SK-N-SH treated with all-trans-retinoic acid at 6 μM for 48 hours (cell line): ENCODE data around the gene PLA2G15.

ENCODE experiments used
- ATAC-seq: fragments of 200-7000 bp; cut with Tn5 transposase; 3 replicates; pipeline ENCODE4 v1.9.1; 2020; ENCODE audit warnings: mild to moderate bottlenecking, moderate library complexity
- ARNTL ChIP-seq: fragments of 450-650 bp; formaldehyde crosslinking; IDR thresholded peaks from 2 replicates; pipeline ENCODE4 v1.5.0; 2020; ENCODE audit warnings: low read depth, mild to moderate bottlenecking, moderate library complexity, borderline replicate concordance
- BACH2 ChIP-seq: fragments of 250-450 bp; sonication (Bioruptor Pico); IDR thresholded peaks from 2 replicates; pipeline ENCODE4 v1.9.0; 2021; ENCODE audit warnings: mild to moderate bottlenecking, borderline replicate concordance
- CSDC2 ChIP-seq: fragments of 250-450 bp; sonication (Bioruptor Pico); IDR thresholded peaks from 2 replicates; pipeline ENCODE4 v1.5.0; 2020; ENCODE audit warnings: mild to moderate bottlenecking, moderate library complexity
- ESRRG ChIP-seq: fragments of 250-450 bp; sonication (Bioruptor Pico); IDR thresholded peaks from 2 replicates; pipeline ENCODE4 v1.6.1; 2021; ENCODE audit warnings: mild to moderate bottlenecking
- GLIS3 ChIP-seq: fragments of 250-450 bp; sonication (Bioruptor Pico); IDR thresholded peaks from 2 replicates; pipeline ENCODE4 v1.5.0; 2020; ENCODE audit warnings: mild to moderate bottlenecking, moderate library complexity
- OSR1 ChIP-seq: fragments of 250-450 bp; sonication (Bioruptor Pico); IDR thresholded peaks from 2 replicates; pipeline ENCODE4 v1.8.0; 2022; ENCODE audit warnings: moderate library complexity, mild to moderate bottlenecking, inconsistent platforms
- PATZ1 ChIP-seq: fragments of 250-450 bp; sonication (Bioruptor Pico); IDR thresholded peaks from 2 replicates; pipeline ENCODE4 v1.8.0; 2020; ENCODE audit warnings: mild to moderate bottlenecking, moderate library complexity, borderline replicate concordance
- POU6F1 ChIP-seq: fragments of 250-450 bp; sonication (Bioruptor Pico); IDR thresholded peaks from 2 replicates; pipeline ENCODE4 v1.8.0; 2021; ENCODE audit warnings: low read depth, mild to moderate bottlenecking, moderate library complexity, borderline replicate concordance
- PPARA ChIP-seq: fragments of 250-450 bp; sonication (Bioruptor Pico); IDR thresholded peaks from 2 replicates; pipeline ENCODE4 v1.5.0; 2020; ENCODE audit warnings: mild to moderate bottlenecking, borderline replicate concordance
- RARB ChIP-seq: fragments of 250-450 bp; sonication (Bioruptor Pico); IDR thresholded peaks from 2 replicates; pipeline ENCODE4 v1.8.0; 2021; ENCODE audit warnings: mild to moderate bottlenecking, moderate library complexity
- SNAI2 ChIP-seq: fragments of 250-450 bp; sonication (Bioruptor Pico); IDR thresholded peaks from 2 replicates; pipeline ENCODE4 v1.5.0; 2020; ENCODE audit warnings: mild to moderate bottlenecking, moderate library complexity
- TCF4 ChIP-seq: fragments of 250-450 bp; sonication (Bioruptor Pico); IDR thresholded peaks from 2 replicates; pipeline ENCODE4 v1.8.0; 2021; ENCODE audit warnings: mild to moderate bottlenecking, moderate library complexity, borderline replicate concordance
- TOX ChIP-seq: fragments of 250-450 bp; sonication (Bioruptor Pico); IDR thresholded peaks from 2 replicates; pipeline ENCODE4 v1.8.0; 2021; ENCODE audit warnings: mild to moderate bottlenecking, moderate library complexity, borderline replicate concordance
- ZC3H10 ChIP-seq: fragments of 250-450 bp; sonication (Bioruptor Pico); IDR thresholded peaks from 2 replicates; pipeline ENCODE4 v1.5.1; 2021; ENCODE audit warnings: mild to moderate bottlenecking, moderate library complexity
- ZFP3 ChIP-seq: fragments of 250-450 bp; sonication (Bioruptor Pico); IDR thresholded peaks from 2 replicates; pipeline ENCODE4 v1.5.0; 2020; ENCODE audit warnings: mild to moderate bottlenecking, moderate library complexity
- ZFP30 ChIP-seq: fragments of 450-650 bp; formaldehyde crosslinking; IDR thresholded peaks from 2 replicates; pipeline ENCODE4 v1.5.0; 2022; ENCODE audit warnings: mild to moderate bottlenecking, moderate library complexity
- ZNF565 ChIP-seq: fragments of 450-650 bp; formaldehyde crosslinking; conservative IDR thresholded peaks from 2 replicates; pipeline ENCODE4 v1.5.0; 2020; ENCODE audit warnings: low read depth, mild to moderate bottlenecking, moderate library complexity
- ZNF70 ChIP-seq: fragments of 450-650 bp; formaldehyde crosslinking; IDR thresholded peaks from 2 replicates; pipeline ENCODE4 v1.5.0; 2020; ENCODE audit warnings: mild to moderate bottlenecking, moderate library complexity
- ZNF8 ChIP-seq: fragments of 450-650 bp; formaldehyde crosslinking; IDR thresholded peaks from 2 replicates; pipeline ENCODE4 v1.5.0; 2020; ENCODE audit warnings: mild to moderate bottlenecking, moderate library complexity
- TF ChIP-seq, protein P1 (sequence below): fragments of 250-450 bp; sonication (Bioruptor Pico); IDR thresholded peaks from 2 replicates; pipeline ENCODE4 v1.5.0; 2020; ENCODE audit warnings: mild to moderate bottlenecking, moderate library complexity
- TF ChIP-seq, protein P2 (sequence below): fragments of 250-450 bp; sonication (Bioruptor Pico); IDR thresholded peaks from 2 replicates; pipeline ENCODE4 v1.5.1; 2021; ENCODE audit warnings: mild to moderate bottlenecking, moderate library complexity
- TF ChIP-seq, protein P3 (sequence below): fragments of 250-450 bp; sonication (Bioruptor Pico); IDR thresholded peaks from 2 replicates; pipeline ENCODE4 v1.5.1; 2020; ENCODE audit warnings: low read depth, mild to moderate bottlenecking, moderate library complexity

Gene PLA2G15

DNA sequence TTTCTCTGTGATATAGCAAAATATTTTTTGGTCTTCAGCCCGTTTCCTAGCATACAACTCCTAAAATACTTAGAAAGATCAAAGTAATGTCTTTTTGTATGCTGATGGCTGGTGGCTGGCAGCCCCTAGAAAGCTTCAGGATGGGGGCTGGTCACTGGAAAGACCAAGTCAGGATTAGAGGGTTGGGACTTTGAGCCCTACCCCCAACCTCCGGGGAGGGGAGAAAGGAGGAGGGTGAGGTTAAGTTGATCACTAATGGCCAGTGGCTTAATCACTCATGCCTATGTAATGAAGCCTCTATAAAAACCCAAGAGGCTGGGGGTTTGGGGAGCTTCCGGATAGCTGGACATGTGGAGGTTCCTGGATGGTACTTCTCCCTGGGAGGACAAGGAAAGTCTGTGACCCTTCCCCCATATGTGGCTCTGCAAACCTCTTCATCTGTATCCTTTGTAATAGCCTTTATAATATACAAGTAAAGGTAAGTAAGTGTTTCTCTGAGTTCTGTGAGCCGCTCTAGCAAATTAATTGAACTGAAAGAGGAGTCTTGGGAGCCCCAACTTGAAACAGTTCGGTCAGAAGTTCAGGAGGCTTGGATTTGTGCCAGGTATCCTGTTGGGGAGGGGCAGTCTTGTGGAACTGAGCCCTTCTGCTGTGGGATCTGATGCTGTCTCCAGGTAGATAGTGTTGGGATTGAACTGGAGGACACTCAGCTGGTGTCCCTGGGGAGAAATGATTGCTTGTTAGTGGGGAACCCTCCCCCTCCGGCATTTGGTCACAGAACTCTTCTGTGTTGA, 22.6 kb downstream of the PLA2G15 start:
- TF ChIP-seq ZC3H10 (CRISPR knock-in tag), result no peak
- no peak for TF ChIP-seq PPARA (CRISPR knock-in tag)
- TF ChIP-seq ZNF565 (CRISPR knock-in tag), result no peak
- TF ChIP-seq BACH2, result no peak
- TF ChIP-seq SNAI2, result no peak
- TF ChIP-seq, protein P1, sequence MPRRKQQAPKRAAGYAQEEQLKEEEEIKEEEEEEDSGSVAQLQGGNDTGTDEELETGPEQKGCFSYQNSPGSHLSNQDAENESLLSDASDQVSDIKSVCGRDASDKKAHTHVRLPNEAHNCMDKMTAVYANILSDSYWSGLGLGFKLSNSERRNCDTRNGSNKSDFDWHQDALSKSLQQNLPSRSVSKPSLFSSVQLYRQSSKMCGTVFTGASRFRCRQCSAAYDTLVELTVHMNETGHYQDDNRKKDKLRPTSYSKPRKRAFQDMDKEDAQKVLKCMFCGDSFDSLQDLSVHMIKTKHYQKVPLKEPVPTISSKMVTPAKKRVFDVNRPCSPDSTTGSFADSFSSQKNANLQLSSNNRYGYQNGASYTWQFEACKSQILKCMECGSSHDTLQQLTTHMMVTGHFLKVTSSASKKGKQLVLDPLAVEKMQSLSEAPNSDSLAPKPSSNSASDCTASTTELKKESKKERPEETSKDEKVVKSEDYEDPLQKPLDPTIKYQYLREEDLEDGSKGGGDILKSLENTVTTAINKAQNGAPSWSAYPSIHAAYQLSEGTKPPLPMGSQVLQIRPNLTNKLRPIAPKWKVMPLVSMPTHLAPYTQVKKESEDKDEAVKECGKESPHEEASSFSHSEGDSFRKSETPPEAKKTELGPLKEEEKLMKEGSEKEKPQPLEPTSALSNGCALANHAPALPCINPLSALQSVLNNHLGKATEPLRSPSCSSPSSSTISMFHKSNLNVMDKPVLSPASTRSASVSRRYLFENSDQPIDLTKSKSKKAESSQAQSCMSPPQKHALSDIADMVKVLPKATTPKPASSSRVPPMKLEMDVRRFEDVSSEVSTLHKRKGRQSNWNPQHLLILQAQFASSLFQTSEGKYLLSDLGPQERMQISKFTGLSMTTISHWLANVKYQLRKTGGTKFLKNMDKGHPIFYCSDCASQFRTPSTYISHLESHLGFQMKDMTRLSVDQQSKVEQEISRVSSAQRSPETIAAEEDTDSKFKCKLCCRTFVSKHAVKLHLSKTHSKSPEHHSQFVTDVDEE (CRISPR knock-in tag), result no peak
- TF ChIP-seq PATZ1 (CRISPR knock-in tag), result no peak
- no peak for TF ChIP-seq TCF4
- TF ChIP-seq ZFP3 (CRISPR knock-in tag), result no peak
- no peak for TF ChIP-seq ARNTL
- no peak for TF ChIP-seq GLIS3
- TF ChIP-seq RARB (CRISPR knock-in tag), result no peak
- no peak for TF ChIP-seq ZNF8 (CRISPR knock-in tag)
- no peak for TF ChIP-seq ZNF70 (CRISPR knock-in tag)
- TF ChIP-seq, protein P2, sequence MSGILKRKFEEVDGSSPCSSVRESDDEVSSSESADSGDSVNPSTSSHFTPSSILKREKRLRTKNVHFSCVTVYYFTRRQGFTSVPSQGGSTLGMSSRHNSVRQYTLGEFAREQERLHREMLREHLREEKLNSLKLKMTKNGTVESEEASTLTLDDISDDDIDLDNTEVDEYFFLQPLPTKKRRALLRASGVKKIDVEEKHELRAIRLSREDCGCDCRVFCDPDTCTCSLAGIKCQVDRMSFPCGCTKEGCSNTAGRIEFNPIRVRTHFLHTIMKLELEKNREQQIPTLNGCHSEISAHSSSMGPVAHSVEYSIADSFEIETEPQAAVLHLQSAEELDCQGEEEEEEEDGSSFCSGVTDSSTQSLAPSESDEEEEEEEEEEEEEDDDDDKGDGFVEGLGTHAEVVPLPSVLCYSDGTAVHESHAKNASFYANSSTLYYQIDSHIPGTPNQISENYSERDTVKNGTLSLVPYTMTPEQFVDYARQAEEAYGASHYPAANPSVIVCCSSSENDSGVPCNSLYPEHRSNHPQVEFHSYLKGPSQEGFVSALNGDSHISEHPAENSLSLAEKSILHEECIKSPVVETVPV, result no peak
- TF ChIP-seq ZFP30, result no peak
- TF ChIP-seq, protein P3, sequence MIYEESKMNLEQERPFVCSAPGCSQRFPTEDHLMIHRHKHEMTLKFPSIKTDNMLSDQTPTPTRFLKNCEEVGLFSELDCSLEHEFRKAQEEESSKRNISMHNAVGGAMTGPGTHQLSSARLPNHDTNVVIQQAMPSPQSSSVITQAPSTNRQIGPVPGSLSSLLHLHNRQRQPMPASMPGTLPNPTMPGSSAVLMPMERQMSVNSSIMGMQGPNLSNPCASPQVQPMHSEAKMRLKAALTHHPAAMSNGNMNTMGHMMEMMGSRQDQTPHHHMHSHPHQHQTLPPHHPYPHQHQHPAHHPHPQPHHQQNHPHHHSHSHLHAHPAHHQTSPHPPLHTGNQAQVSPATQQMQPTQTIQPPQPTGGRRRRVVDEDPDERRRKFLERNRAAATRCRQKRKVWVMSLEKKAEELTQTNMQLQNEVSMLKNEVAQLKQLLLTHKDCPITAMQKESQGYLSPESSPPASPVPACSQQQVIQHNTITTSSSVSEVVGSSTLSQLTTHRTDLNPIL (CRISPR knock-in tag), result no peak
- ATAC-seq, result no peak

- ATAC-seq, result no peak
- no peak for TF ChIP-seq RARB (CRISPR knock-in tag)
- TF ChIP-seq, protein P2, result no peak
- TF ChIP-seq ZNF70 (CRISPR knock-in tag), result no peak
- no peak for TF ChIP-seq ZNF8 (CRISPR knock-in tag)
- TF ChIP-seq CSDC2 (CRISPR knock-in tag), result no peak
- no peak for TF ChIP-seq OSR1 (CRISPR knock-in tag)
- no peak for TF ChIP-seq POU6F1 (CRISPR knock-in tag)
- TF ChIP-seq ZFP3 (CRISPR knock-in tag), result no peak
- TF ChIP-seq GLIS3, result no peak
- TF ChIP-seq BACH2, result no peak
- TF ChIP-seq TCF4, result no peak
- no peak for TF ChIP-seq SNAI2
- no peak for TF ChIP-seq TOX (CRISPR knock-in tag)
- no peak for TF ChIP-seq ESRRG (CRISPR knock-in tag)
- TF ChIP-seq, protein P3 (CRISPR knock-in tag), result no peak
- TF ChIP-seq, protein P1 (CRISPR knock-in tag), result no peak
These were observed 24.6 kb downstream of the PLA2G15 start for GRCh38 chr16:68269793-68270192.
